HG03439 (cell line): Measurements from ENCODE around the gene NPC1L1.

Experiments used
- ATAC-seq: cut with Tn5 transposase; IDR thresholded peaks from one replicate; pipeline ENCODE4 v1.9.1; 2021; ENCODE audit warnings: mild to moderate bottlenecking, moderate library complexity; ENCODE audit not compliant: unreplicated experiment

Gene NPC1L1

DNA sequence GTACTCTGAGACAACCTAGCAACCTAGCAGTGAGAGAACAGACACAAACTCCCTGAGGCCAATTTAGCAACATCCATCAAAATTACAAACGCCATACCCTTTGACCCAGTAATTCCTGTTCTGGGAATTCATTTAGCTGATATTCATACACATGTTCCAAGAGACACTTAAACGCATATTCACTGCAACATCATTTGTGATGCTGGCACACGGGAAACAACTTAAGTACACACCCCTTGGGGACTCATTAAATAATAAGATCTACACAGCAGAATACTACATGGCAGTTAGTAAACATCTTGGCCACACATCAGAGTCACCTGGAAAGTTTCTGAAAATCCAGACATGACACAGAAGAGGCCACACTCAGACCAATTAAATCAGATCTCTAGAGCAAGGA lies 68.3 kb downstream of the NPC1L1 start:
- ATAC-seq, result no peak

DNA sequence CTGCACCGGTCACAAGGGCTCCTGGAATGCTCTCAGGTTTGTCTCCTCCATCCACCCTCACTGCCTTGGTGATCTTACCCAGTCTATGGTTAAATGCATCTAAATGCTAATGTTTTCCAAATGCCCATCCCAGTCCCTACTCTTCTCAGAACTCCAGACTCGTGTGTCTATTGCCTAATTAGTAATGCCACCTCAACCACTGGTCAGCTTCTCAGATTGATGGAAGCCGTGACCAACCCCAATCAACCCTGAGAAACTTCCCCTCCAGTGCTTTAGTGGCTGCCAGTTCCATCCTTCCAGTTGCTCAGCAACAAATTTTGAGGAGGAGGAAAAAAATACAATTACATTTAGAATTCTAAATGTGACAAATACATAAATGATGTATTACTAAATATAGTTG lies 69.3 kb downstream of the NPC1L1 start:
- ATAC-seq, result no peak

DNA sequence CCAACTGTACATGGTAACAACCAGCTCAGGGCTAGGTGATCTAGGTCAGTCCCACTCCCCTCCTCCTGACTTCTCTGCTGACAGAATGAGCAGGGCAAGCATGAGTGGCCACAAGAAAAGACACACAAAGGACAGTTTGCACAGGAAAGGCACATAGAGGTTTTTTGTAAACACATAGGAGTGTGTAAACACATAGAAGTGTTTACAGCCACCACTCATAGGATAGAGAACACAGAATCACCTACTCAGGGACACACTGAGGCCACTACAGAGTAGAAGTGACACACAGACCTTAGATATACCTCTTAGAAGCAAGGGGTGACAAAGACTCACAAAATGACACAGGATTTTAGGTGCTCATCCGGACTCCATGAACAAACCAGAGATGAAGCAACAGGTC lies 69.7 kb downstream of the NPC1L1 start:
- no peak for ATAC-seq

DNA sequence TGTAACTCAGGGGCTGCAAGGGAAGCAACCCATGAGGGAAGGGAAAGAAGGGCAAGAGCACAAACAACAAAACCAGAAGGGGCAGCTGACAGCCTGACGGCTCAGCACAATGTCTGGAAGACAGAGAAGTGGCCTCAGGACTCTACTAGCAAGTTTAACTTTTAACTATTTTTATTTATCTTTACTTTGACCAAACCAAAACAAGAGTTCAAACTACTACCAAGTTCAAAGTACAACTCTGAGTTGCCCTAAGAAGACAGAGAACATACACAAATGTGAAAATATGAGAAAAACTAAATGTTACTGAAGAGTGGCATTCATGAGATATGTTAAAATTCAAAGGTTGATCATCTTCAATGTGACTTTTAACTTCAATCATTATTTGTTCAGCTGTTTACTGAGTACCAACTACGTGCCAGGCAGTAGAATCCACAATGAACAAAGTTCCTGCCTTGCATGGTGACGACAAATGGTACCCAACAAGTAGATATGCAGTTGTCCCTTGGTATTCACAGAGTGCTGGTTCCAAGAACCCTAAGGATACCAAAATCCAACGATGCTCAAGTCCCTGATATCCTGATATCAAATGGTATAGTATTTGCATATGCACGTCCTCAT lies 70.4 kb downstream of the NPC1L1 start:
- no peak for ATAC-seq

DNA sequence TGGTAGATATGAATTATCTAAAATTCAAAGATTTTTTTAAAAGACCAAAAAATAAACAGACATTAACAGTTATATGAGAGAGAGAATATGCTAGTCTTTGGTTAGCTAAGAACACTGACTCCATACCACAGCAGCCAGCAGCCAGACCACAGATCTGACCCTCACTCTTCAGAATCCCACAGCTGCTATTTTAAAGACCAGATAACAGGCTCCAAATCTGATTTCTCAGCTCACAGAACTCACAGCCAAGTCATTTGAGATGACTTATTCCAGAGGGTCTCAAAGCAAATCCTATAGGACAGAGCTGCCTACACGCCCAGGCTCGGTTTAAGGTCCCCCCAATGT lies 71.0 kb downstream of the NPC1L1 start:
- ATAC-seq, result no peak

DNA sequence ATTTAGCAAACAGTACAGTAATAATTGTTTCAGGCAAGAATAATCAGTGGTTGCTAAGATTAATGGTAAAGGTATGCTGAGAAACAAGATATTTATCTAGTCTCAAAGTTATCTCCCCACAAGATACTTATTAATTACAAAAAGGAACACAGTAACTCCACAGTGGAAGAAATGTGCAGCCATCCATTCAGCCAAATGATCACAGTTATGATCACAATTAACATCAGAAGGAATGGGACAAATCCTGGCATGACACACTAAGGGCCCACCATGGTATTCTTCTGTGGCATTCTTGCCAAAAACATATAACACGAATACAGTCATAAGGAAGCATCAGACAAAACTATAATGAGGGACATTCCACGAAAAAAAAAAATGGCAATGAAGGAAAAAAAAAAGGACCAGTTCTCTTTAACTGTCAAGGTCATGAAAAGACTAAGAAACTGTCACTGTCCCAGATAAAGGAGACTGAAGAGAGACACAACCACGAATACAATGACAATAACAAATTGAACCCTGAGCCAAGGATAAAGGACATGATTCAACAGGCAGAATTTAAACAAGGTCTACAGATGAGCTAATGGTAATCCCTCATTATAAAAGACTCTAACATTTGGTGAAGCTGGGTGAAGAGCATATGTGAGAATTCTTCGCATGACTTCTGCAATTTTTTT lies 71.5 kb downstream of the NPC1L1 start:
- ATAC-seq, result no peak

DNA sequence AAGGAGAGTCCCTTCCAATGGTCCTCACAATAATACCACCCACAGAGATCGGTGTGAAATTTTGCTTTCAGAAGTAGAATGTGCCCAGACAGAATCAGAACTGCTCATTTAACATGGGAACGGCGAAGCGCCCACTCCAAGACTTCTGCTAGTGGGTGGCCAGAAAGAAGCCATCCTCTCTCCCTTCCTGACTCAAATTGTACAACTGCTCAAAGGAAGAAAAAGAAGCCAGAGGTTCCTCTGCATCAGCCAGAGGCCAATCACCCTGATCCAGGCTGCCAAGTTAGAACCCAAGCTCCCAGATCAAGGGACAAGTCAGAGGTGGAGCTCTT lies 73.9 kb downstream of the NPC1L1 start:
- ATAC-seq, result no peak

DNA sequence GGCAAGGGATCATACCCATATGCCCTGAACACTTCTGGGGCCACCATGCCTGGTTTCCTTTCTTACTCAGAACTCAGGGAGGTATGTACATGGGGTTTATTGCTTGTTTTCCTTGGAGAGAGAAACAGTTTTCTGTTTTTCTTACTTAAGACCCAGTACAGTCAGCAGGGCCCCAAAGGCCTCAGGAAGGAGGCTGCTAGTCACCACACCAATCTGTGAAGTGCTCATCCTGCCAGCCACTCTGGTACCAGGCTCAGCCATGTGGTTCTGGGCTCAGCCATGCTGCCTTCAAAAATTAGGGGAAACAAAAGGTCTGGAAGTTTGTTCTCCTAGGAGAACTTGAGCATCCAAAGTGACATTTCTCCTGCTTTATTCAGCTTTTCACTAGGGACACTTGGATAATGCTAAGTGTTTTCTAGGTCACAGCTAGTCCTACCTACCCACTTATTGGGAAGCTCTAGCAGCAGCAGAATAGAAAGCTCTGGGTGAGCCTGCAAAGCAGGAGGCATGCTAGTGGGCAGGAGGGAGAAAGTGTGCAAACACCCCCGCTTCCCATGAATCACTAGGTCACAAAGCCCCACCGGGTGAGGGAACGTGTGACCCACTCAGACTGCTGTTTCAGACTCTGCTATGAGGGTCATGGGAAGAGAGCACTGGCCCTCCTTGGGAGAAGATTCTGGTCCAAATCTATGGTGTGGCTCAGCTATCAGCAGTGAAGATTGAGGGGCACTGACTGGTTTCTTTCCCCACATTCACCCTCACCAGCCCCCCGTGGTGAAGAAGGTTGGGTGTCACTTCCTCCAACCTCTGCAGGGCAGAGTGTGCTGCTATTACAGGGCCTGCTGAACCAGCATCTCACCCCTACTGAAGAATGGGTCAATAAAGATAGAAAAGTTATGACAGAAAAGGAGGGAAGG lies 74.6 kb downstream of the NPC1L1 start:
- ATAC-seq, result no peak

DNA sequence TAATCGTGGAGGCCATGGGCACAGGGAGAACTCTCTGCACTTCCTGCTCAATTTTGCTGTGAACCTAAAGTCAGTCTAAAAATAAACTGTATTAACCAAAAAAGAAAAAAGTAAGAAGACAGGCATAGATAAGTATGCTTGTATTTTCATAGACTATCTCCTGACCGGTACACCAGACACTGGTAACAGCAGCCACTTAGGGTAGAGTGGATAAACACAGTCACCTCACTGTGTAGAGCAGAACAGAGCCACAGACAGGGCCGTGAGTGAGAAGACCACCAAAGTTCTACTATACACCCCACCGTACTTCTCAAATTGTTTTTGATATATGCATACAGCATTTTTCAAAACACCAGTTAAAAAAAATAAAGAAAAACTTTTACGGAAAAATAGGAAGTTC lies 75.6 kb downstream of the NPC1L1 start:
- ATAC-seq, result no peak

DNA sequence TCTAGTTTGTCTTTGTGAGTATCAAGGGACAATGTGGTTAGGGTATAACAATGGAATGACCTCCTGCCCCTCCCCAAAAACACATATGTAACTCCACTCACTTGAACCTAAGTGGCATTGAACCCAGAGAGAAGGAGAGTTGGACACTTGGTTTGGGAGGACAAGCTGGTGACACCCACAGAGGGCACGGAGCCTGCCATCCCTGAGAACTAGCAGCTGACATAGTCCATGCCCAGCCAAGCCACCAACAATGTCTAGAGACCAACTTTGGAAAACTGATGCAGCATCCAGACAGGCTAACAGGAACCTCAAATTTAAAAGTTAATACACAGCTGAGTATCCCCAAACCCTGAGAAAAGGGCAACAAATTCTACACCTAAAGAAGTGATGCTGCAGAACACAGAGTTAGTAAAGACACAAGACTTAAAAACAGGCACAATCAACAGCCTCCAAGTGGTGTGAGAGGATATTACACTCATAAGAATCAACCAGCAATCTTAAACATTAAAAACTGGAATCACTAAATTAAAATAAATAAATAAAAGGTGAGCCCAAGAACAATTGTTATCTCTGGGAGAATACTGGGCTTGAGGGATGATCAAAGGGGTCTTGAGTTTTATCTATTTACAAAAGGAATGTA lies 77.8 kb downstream of the NPC1L1 start:
- ATAC-seq, result no peak
